ENCODE measurements around the gene TMPO. TPM values are rescaled to one million over a fixed set of nuclear protein-coding genes. Genes with fewer than 3 reads are reported as not detected.
A peak's percentile ranks its signal among the peaks of the same experiment; 100 is the strongest.

TMPO gene, protein sequence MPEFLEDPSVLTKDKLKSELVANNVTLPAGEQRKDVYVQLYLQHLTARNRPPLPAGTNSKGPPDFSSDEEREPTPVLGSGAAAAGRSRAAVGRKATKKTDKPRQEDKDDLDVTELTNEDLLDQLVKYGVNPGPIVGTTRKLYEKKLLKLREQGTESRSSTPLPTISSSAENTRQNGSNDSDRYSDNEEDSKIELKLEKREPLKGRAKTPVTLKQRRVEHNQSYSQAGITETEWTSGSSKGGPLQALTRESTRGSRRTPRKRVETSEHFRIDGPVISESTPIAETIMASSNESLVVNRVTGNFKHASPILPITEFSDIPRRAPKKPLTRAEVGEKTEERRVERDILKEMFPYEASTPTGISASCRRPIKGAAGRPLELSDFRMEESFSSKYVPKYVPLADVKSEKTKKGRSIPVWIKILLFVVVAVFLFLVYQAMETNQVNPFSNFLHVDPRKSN
- total RNA-seq (2022) (44.9 and 62.5 TPM in 2 replicates), Bru-seq, nascent RNA (percentile 74 among the genes with signal in this experiment), BruChase-seq, experiment 1, labeled RNA remaining after a 6-hour chase (percentile 88 among the genes with signal in this experiment), BruChase-seq, experiment 2, labeled RNA remaining after a 2-hour chase (percentile 86 among the genes with signal in this experiment)
- long read RNA-seq, full-length matches to known transcripts = 112 of 121 reads
- long read RNA-seq, partial matches to known transcripts = 3 of 121 reads
- long read RNA-seq, other reads (novel, unspliced or antisense) = 6 of 121 reads

DNA sequence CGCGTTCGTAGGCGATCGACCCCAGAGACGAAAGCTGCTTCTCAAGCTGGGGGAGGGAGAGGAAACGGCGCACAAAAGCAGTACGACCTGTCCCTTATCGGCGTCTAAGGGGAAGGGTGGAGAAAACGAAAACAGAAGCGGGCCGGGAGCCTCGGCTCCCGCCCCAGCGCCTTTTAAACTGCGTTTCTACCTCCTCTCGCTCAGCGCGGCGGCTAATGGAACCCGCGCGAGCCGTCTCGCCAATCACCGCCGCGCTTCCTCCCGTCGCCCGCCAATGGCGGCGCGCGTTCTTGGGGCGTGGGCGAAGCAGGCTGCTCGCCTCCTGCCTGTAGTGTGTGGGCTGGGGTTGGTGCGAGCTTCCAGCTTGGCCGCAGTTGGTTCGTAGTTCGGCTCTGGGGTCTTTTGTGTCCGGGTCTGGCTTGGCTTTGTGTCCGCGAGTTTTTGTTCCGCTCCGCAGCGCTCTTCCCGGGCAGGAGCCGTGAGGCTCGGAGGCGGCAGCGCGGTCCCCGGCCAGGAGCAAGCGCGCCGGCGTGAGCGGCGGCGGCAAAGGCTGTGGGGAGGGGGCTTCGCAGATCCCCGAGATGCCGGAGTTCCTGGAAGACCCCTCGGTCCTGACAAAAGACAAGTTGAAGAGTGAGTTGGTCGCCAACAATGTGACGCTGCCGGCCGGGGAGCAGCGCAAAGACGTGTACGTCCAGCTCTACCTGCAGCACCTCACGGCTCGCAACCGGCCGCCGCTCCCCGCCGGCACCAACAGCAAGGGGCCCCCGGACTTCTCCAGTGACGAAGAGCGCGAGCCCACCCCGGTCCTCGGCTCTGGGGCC is at the start of gene TMPO:
Gene TMPO (plus strand): TSS at position 304 of the 824 bp plus-strand sequence. CDS start 278 bp downstream, at position 582.
- peak; percentile 94 for DNase-seq (ENCODE audit: unreplicated experiment)
- peak within 1 kb of the TSS; percentile 96 for H3K4me3 Mint-ChIP-seq (ENCODE audit: unreplicated experiment)
- intact Hi-C loops (cut with micrococcal nuclease) = loop anchor here (1.0 kb wide), 3 partner anchors 12 to 91 kb away; no protein-coding TSS in a partner anchor
- ChIA-PET CTCF (interaction anchor here (0.6 to 6.6 kb wide), 16 partner anchors 9 to 209 kb away, joined by 3 to 49 read pairs (median 4); no protein-coding TSS in a partner anchor), POLR2A (interaction anchor here (0.6 to 6.1 kb wide), 15 partner anchors 8 to 130 kb away, joined by 3 to 61 read pairs (median 7); partner anchors contain the start of gene SLC25A3)
- peaks cover 11% of the 10 kb centered on the region for H3K36me3 Mint-ChIP-seq (ENCODE audit: insufficient read depth, unreplicated experiment)
- peak within 1 kb of the TSS; percentile 95 for H3K27ac Mint-ChIP-seq (ENCODE audit: low read depth, unreplicated experiment)
- no peaks in the 10 kb centered on the region for H3K9me3 Mint-ChIP-seq (ENCODE audit: unreplicated experiment)
- TSS peak; percentile 51 for BruUV-seq (replicated peaks)
- no peaks in the 10 kb centered on the region for H3K27me3 Mint-ChIP-seq (ENCODE audit: insufficient read depth, unreplicated experiment)
- TF ChIP-seq, protein P1, sequence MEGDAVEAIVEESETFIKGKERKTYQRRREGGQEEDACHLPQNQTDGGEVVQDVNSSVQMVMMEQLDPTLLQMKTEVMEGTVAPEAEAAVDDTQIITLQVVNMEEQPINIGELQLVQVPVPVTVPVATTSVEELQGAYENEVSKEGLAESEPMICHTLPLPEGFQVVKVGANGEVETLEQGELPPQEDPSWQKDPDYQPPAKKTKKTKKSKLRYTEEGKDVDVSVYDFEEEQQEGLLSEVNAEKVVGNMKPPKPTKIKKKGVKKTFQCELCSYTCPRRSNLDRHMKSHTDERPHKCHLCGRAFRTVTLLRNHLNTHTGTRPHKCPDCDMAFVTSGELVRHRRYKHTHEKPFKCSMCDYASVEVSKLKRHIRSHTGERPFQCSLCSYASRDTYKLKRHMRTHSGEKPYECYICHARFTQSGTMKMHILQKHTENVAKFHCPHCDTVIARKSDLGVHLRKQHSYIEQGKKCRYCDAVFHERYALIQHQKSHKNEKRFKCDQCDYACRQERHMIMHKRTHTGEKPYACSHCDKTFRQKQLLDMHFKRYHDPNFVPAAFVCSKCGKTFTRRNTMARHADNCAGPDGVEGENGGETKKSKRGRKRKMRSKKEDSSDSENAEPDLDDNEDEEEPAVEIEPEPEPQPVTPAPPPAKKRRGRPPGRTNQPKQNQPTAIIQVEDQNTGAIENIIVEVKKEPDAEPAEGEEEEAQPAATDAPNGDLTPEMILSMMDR (IDR thresholded peaks at IDR 0.05; ENCODE audit: unreplicated experiment) = no peak
- H3K4me1 Mint-ChIP-seq (ENCODE audit: insufficient read depth, unreplicated experiment) = peaks cover 19% of the 10 kb centered on the region

DNA sequence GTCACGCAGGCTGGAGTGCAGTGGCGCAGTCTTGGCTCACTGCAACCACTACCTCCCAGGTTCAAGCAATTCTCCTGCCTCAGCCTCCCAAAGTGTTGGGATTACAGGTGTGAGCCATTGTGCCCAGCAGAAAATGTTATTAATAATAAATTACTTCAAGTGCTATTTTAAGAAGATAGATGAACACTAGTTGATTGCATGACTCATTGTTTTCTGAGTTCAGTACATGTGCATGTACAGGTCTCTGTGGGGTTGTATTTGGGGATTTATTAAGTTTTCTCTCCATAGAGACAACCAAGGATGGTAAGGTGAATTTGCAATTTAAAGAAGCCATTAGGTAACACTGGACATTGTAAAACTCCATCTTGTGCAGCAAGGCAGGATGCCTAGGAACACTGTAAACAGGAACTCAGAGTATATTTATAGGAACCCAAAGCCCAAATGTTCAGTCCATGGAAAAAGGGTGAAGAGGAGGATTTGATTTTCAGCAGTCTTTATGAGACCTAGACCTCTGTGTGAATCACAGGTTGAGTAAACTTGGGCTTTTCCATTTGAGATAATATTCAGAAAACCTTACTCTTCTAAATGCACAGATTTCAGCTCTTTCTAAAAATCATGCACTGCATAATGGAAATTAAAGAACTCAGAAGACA is 49.3 kb upstream of the TMPO start:
- intact Hi-C loops (cut with micrococcal nuclease) = no loop called here
- POLR2A ChIA-PET = interaction anchor here (0.5 kb wide), 1 partner anchor 1672 kb away, joined by 3 read pairs; no protein-coding TSS in a partner anchor
- Mint-ChIP-seq H3K27ac (ENCODE audit: low read depth, unreplicated experiment) (no peak overlapping the region), H3K4me3 (ENCODE audit: unreplicated experiment) (no peak overlapping the region), H3K36me3 (ENCODE audit: insufficient read depth, unreplicated experiment) (no peaks in the 10 kb centered on the region), H3K27me3 (ENCODE audit: insufficient read depth, unreplicated experiment) (no peaks in the 10 kb centered on the region), H3K9me3 (ENCODE audit: unreplicated experiment) (no peaks in the 10 kb centered on the region), H3K4me1 (ENCODE audit: insufficient read depth, unreplicated experiment) (peaks cover 27% of the 10 kb centered on the region)
- no TSS peak for BruUV-seq (replicated peaks)
- CTCF ChIA-PET = interaction anchor here (0.8 to 1.5 kb wide), 2 partner anchors 7 to 68 kb away, joined by 4 to 5 read pairs; no protein-coding TSS in a partner anchor
- TF ChIP-seq, protein P1 (IDR thresholded peaks at IDR 0.05; ENCODE audit: unreplicated experiment) = no peak
- DNase-seq (ENCODE audit: unreplicated experiment) = no peak

DNA sequence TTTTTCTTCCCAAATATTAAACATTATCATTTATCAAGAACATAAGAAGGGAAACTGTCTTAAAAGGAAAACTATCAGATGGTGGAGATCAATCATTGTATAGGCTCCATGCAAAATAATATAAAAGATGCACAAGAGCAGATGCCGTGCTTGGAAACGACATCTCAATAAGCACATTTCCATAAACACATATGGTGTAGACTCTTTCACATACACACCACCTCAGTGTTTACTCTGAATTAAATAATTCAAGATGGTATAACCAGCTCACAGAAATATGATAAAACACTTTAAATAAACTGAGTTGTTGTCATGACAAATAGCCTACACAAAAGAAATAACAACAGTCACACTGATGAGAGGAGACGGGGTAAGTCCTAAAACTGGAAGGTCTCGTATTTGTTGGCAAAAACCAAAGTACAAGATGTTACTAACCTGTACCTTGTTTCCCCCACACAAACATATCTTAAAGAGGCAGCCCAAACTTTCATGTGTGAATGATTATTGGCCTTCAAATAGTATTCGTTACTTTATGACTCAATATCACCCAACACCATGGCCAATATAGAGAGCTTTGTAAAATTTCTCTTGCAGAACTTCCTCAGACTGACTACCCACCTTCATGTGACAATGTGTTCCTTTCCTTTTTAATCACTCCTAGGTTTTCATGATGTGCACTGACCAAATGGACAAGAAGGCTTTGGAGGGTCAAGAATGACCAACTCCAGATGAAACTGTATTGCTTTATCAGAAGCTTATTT is 48.6 kb upstream of the TMPO start:
- TF ChIP-seq, protein P1 (IDR thresholded peaks at IDR 0.05; ENCODE audit: unreplicated experiment) = no peak
- no peak for DNase-seq (ENCODE audit: unreplicated experiment)
- POLR2A ChIA-PET = interaction anchor here (0.7 kb wide), 1 partner anchor 21 kb away, joined by 3 read pairs; no protein-coding TSS in a partner anchor
- intact Hi-C loops (cut with micrococcal nuclease) = no loop called here
- Mint-ChIP-seq H3K27ac (ENCODE audit: low read depth, unreplicated experiment) (no peak overlapping the region), H3K9me3 (ENCODE audit: unreplicated experiment) (no peaks in the 10 kb centered on the region), H3K4me1 (ENCODE audit: insufficient read depth, unreplicated experiment) (peaks cover 31% of the 10 kb centered on the region), H3K27me3 (ENCODE audit: insufficient read depth, unreplicated experiment) (no peaks in the 10 kb centered on the region), H3K36me3 (ENCODE audit: insufficient read depth, unreplicated experiment) (no peaks in the 10 kb centered on the region), H3K4me3 (ENCODE audit: unreplicated experiment) (no peak overlapping the region)
- BruUV-seq (replicated peaks) = no TSS peak
- CTCF ChIA-PET = interaction anchor here (0.6 to 1.9 kb wide), 6 partner anchors 9 to 532 kb away, joined by 3 to 6 read pairs (median 4); no protein-coding TSS in a partner anchor
